Hematopoietic multipotent progenitor cell treated with erythropoietin and hydrocortisone succinate and interleukin-3 and kit ligand, for 4 days (in vitro differentiated cells): Measurements from ENCODE around the gene CRABP2.
A peak's percentile ranks its signal among the peaks of the same experiment; 100 is the strongest.

Experiments
- DNase-seq: peaks from one replicate; pipeline ENCODE4 v3.0.0-alpha.2; 2015

The CRABP2 gene

DNA sequence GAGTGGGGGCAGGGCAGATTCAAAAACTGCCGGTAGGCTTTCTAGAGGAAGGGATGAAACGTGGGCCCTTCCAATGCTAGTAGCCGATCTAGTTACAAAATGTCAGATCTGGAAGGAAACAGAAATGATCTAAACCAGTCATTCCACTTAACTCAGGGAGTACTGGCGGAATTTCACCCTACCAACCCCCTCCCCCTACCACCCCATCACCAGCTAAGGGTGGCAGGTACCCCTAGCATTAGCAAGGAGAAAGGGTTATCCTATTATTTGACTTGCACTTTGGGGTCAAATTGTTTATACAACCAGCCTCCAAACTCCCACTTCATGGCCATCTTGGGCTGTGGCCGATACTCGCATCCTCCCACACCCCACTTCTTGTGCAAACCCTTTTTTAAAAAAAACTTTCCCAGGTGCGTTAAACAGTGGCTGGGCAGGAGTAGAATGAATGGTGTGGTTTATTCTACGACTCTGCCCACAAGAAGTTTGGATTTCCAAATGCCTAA lies 36.1 kb upstream of the CRABP2 start:
- DNase-seq: no peak

DNA sequence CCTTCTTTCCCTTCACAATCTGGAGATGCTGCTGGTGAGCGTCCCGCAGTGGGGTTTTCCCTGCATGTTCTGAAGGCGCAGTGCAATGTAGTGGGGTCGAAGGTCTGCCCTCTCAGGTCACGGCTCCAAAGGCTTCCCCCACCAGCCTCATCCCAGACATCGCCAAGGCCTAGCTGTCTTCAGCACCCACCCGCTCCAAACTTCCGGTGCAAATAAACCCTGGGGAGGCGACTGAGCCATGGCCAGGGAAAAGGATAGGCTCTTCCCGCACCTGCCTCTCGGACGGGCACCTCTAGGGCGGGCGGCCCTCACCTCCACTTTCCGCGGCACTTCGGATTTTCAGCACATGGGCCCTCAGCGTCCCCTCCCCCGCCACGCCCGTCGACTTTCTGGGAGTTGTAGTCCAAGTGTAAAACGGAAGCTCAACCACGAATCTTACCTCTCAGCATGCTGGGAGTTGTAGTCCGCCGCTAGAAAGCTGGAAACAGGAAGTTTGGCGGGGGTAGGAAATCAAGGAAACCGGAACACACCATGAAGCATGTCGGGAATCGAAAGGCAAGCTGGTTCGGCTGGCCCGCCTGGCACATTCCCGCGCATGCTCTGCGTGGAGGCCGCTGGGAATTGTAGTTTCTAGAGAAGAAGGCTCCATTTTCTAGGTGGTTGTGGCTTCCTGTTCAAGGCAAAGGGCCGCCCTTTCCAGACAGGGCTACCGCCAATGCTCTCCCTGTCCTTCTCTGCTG lies 35.5 kb upstream of the CRABP2 start, which contains the start of gene MRPL24:
MRPL24 (minus strand) TSS at position 348 of the 740 bp plus-strand sequence. CDS start 2,384 bp downstream, outside the sequence.
- DNase-seq: peak; percentile 100

- DNase-seq: peak; percentile 56
Measured at GRCh38 chr1:156740237-156740740, 34.9 kb upstream of the CRABP2 start.

DNA sequence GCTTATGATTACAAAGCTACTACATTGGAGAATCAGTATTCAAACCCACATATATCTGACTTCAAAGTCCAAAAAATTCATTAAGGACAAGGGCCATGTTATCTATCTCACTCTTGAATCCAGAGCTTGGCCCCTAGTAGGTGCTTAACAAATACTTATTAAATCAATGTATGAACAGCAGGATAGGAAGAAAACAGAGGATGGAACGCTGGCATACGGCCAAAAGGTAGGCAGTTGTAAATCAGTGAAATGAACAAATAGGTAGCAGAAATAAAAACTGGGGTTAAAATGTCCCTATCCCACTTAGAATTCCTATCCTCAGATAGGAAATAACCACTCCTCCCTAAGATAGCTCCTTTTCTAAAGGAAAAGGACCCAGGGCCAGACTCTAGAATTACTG lies 33.5 kb upstream of the CRABP2 start:
- no peak for DNase-seq

DNA sequence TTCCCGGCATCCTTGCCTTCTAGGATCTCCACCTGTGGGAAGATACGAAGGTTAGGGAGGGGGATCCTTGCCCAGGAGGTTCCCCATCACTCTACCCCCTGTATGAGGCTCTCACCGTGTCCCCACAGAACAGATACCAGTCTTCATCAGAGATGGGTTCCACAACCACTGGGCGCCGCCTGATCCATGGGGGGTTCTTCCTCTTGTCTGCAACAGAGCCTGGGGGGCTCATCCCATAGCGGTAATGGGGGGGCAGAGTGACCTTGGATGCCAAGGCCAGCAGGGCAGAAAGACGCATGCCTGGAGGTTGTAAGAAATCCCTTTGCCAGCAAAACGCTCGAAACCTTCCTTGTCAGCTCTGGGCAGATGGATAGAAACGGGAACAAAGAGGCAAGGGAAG lies 33.0 kb upstream of the CRABP2 start:
- no peak for DNase-seq

- DNase-seq: no peak
Measured at GRCh38 chr1:156733989-156734584, 28.7 kb upstream of the CRABP2 start.

GRCh38 chr1:156728599-156729462 lies 23.4 kb upstream of the CRABP2 start, which contains the start of gene ISG20L2:
ISG20L2 (minus strand) TSS chr1:156728766; CDS start chr1:156727652, 1,114 bp downstream.
- peak; percentile 99 for DNase-seq

GRCh38 chr1:156727926-156728598 lies 22.7 kb upstream of the CRABP2 start, which contains the start of gene METTL25B:
METTL25B (plus strand) TSS chr1:156728469; CDS start chr1:156729105, 636 bp downstream.
- DNase-seq: peak; percentile 94

- no peak for DNase-seq
Measured at GRCh38 chr1:156727492-156727891, 22.1 kb upstream of the CRABP2 start.

- DNase-seq: peak; percentile 91
Measured at GRCh38 chr1:156726549-156727226, 21.3 kb upstream of the CRABP2 start.

DNA sequence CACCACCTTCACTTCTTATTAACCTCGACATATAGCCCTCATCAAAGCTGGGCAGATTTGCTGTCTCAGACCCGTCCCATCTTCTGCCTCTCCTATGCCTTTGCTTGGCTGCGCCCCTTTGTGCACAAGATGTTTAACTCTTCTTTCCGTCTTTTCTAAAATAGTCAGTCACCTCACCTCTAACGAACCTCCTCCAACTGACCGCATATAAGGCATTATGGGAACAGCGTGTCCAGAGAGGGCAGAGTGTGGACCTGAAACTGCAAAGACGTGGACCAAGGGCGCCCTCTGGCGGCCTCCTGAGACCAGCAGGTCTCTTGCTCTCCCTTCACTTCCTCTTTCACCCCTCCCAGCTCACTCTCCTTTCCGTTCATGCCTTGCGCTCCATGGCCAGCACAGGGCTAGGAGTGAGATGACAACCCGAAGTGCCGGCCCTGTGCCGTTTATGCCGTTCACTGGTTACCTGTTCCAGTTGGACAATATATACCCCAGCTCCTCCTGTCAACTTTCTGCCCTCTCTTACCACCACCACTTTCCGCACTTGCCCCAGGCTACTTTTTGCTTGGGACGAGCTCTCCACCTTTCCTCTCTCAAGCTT lies 20.4 kb upstream of the CRABP2 start:
- DNase-seq: peak; percentile 95

DNA sequence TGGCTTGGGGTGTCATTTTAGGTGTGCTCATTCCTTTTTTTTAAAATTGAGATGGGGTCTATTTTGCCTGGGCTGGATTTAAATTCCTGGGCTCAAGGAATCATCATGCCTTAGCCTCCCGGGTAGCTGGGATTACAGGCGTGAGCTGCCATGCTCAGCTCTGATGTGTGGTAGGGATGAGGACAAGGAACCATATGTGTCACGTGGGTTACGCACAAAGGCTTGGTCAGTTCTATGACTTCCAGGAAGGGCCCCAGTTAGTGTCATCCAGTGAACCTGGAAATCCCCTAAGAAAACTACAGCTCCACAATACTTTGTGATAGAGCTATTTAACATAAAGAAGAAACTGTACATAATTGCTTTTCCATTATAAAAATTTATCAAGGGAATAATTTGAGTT lies 16.2 kb upstream of the CRABP2 start:
- DNase-seq: no peak

- no peak for DNase-seq
Measured at GRCh38 chr1:156721131-156721530, 15.7 kb upstream of the CRABP2 start.

GRCh38 chr1:156717351-156717750 lies 12.0 kb upstream of the CRABP2 start:
- DNase-seq: no peak

GRCh38 chr1:156714830-156715229 lies 9.4 kb upstream of the CRABP2 start:
- DNase-seq: no peak

- no peak for DNase-seq
Measured at GRCh38 chr1:156712626-156713025, 7.2 kb upstream of the CRABP2 start.

GRCh38 chr1:156711011-156711817 lies 5.8 kb upstream of the CRABP2 start:
- no peak for DNase-seq

GRCh38 chr1:156709757-156710489 lies 4.5 kb upstream of the CRABP2 start:
- DNase-seq: no peak

- no peak for DNase-seq
Measured at GRCh38 chr1:156709031-156709430, 3.6 kb upstream of the CRABP2 start.

GRCh38 chr1:156708218-156708661 lies 2.9 kb upstream of the CRABP2 start:
- DNase-seq: no peak
